Pulmonary artery endothelial cell (primary cell): ENCODE measurements around the gene SNRNP70. TPM values are rescaled to one million over a fixed set of nuclear protein-coding genes. Genes with fewer than 3 reads are reported as not detected.

ENCODE experiments used
- DNase-seq: peaks from one replicate; pipeline ENCODE4 v3.0.0-alpha.2; 2011; ENCODE audit warnings: low read depth, low spot score
- total RNA-seq: library from RNA; depleted of rRNA; stranded (reverse); fragments of >200 nt; gene quantifications from 2 replicates; pipeline ENCODE4 v1.2.3, GENCODE V29; 2014

SNRNP70 gene
- total RNA-seq, 1 donor from 2014 or later, result 199 TPM

- no peak for DNase-seq
Observed at GRCh38 chr19:49148044-49148682, 62.9 kb downstream of the SNRNP70 start.

- DNase-seq, result no peak
Observed at GRCh38 chr19:49148784-49149651, 63.8 kb downstream of the SNRNP70 start.

- DNase-seq, result peak; percentile 61
Observed at GRCh38 chr19:49149652-49150105, 64.4 kb downstream of the SNRNP70 start.

GRCh38 chr19:49150106-49150943 is 65.1 kb downstream of the SNRNP70 start:
- no peak for DNase-seq

- DNase-seq, result no peak
Observed at GRCh38 chr19:49150944-49151243, 65.6 kb downstream of the SNRNP70 start.

GRCh38 chr19:49151267-49152118 is 66.2 kb downstream of the SNRNP70 start:
- no peak for DNase-seq

GRCh38 chr19:49152119-49152550 is 66.9 kb downstream of the SNRNP70 start:
- no peak for DNase-seq

GRCh38 chr19:49153167-49153809 is 68.0 kb downstream of the SNRNP70 start:
- no peak for DNase-seq

GRCh38 chr19:49154279-49154678 is 69.0 kb downstream of the SNRNP70 start:
- DNase-seq, result no peak

GRCh38 chr19:49155005-49155819 is 70.0 kb downstream of the SNRNP70 start, which contains the start of gene HRC:
TSS of gene HRC (minus strand) at chr19:49155396. CDS start at chr19:49155237, 159 bp downstream.
- DNase-seq, result no peak

- DNase-seq, result no peak
Observed at GRCh38 chr19:49155820-49156346, 70.6 kb downstream of the SNRNP70 start.

- no peak for DNase-seq
Observed at GRCh38 chr19:49157445-49158224, 72.4 kb downstream of the SNRNP70 start, which contains the start of gene TRPM4. TSS of gene TRPM4 (plus strand) at chr19:49157792. CDS start at chr19:49157867, 75 bp downstream.

Other genes starting within 250 kb of the SNRNP70 start
- 4.8 and 6.4 TPM in 2 replicates for gene HSD17B14, start 249.0 kb upstream of the SNRNP70 start, total RNA-seq
- 5.1 and 6.1 TPM in 2 replicates for gene PLEKHA4, start 216.8 kb upstream of the SNRNP70 start, total RNA-seq
- gene PPP1R15A, start 213.0 kb upstream of the SNRNP70 start, total RNA-seq, result 32.3 and 35.6 TPM in 2 replicates
- 0.07 TPM in 1 of 2 replicates, not detected in the other for gene TULP2, start 186.7 kb upstream of the SNRNP70 start, total RNA-seq
- 122 and 125 TPM in 2 replicates for gene NUCB1, start 185.1 kb upstream of the SNRNP70 start, total RNA-seq
- not detected in 2 replicates for gene DHDH, start 151.8 kb upstream of the SNRNP70 start, total RNA-seq
- gene BAX, start 130.6 kb upstream of the SNRNP70 start, total RNA-seq, result 120 and 130 TPM in 2 replicates
- 963 and 1,316 TPM in 2 replicates for gene FTL, start 120.1 kb upstream of the SNRNP70 start, total RNA-seq
- 30.3 and 31.4 TPM in 2 replicates for gene GYS1, start 92.1 kb upstream of the SNRNP70 start, total RNA-seq
- gene RUVBL2, start 91.6 kb upstream of the SNRNP70 start, total RNA-seq, result 376 and 391 TPM in 2 replicates
- 0.26 TPM in 1 of 2 replicates, not detected in the other for gene LHB, start 68.4 kb upstream of the SNRNP70 start, total RNA-seq
- not detected in 2 replicates for gene CGB3, start 61.1 kb upstream of the SNRNP70 start, total RNA-seq
- not detected in 2 replicates for gene CGB2, start 53.6 kb upstream of the SNRNP70 start, total RNA-seq
- not detected in 2 replicates for gene CGB1, start 48.6 kb upstream of the SNRNP70 start, total RNA-seq
- not detected in 2 replicates for gene CGB5, start 41.6 kb upstream of the SNRNP70 start, total RNA-seq
- gene CGB8, start 36.3 kb upstream of the SNRNP70 start, total RNA-seq, result not detected in 2 replicates
- gene CGB7, start 27.7 kb upstream of the SNRNP70 start, total RNA-seq, result 0.33 TPM in 1 of 2 replicates, not detected in the other
- not detected in 2 replicates for gene NTF4, start 20.6 kb upstream of the SNRNP70 start, total RNA-seq
- gene KCNA7, start 12.8 kb upstream of the SNRNP70 start, total RNA-seq, result not detected in 2 replicates
- 1.4 and 2.3 TPM in 2 replicates for gene LIN7B, start 28.9 kb downstream of the SNRNP70 start, total RNA-seq
- gene C19orf73, start 33.7 kb downstream of the SNRNP70 start, total RNA-seq, result 0.73 and 1.2 TPM in 2 replicates
- gene PPFIA3, start 34.1 kb downstream of the SNRNP70 start, total RNA-seq, result 0.95 and 3.0 TPM in 2 replicates
- gene HRC, start 69.9 kb downstream of the SNRNP70 start, total RNA-seq, result not detected in 2 replicates
- gene TRPM4, start 72.3 kb downstream of the SNRNP70 start, total RNA-seq, result 9.8 and 14.4 TPM in 2 replicates
- 0.07 and 0.13 TPM in 2 replicates for gene SLC6A16, start 239.7 kb downstream of the SNRNP70 start, total RNA-seq
- not detected in 2 replicates for gene CD37, start 250.0 kb downstream of the SNRNP70 start, total RNA-seq